IMR-90 (cell line): ENCODE results near the gene PGGHG. TPM values are rescaled to one million over a fixed set of nuclear protein-coding genes. Genes with fewer than 3 reads are reported as not detected.

Source experiments
- ATAC-seq: fragments of 200-7000 bp; cut with Tn5 transposase; 2 replicates; pipeline ENCODE4 v1.9.1; 2020; ENCODE audit warnings: low read depth, mild to moderate bottlenecking, moderate library complexity
- BruUV-seq: library from RNA; stranded (reverse); fragments of 400-500 nt; replicated peaks from 2 replicates; lab custom pipeline; 2021; lab: Mats Ljungman, UMichigan
- CTCF ChIA-PET: fragments of 300-600 bp; formaldehyde crosslinking; extraction: SDS; loops from one replicate; lab custom pipeline; 2021; ENCODE audit warnings: antibody characterized with exemption; lab: Yijun Ruan, JAX
- POLR2A ChIA-PET: fragments of 300-600 bp; sonication (Branson Sonifier 250); formaldehyde crosslinking; loops from one replicate; lab custom pipeline; 2022; ENCODE audit warnings: antibody characterized with exemption; ENCODE audit not compliant: unreplicated experiment; lab: Charles Lee
- DNase-seq: peaks from one replicate; pipeline ENCODE4 v3.0.0; 2013
- H2AFZ ChIP-seq: replicated peaks from 2 replicates; pipeline ENCODE3; 2013; ENCODE audit warnings: low read length, mild to moderate bottlenecking; ENCODE audit not compliant: poor library complexity
- H2AK5ac ChIP-seq: 2 replicates; pipeline ENCODE4 v1.6.1; 2013; ENCODE audit warnings: low read depth, low read length, inconsistent platforms
- H2AK9ac ChIP-seq: replicated peaks from 2 replicates; pipeline ENCODE3; 2013; ENCODE audit warnings: mild to moderate bottlenecking, low read depth, low read length, moderate library complexity; ENCODE audit not compliant: poor library complexity
- H2BK120ac ChIP-seq: 2 replicates; pipeline ENCODE4 v1.6.1; 2013; ENCODE audit warnings: low read depth, low read length, inconsistent platforms
- H2BK15ac ChIP-seq: 3 replicates; pipeline ENCODE4 v1.6.1; 2013; ENCODE audit warnings: low read depth, low read length, inconsistent platforms
- H2BK20ac ChIP-seq: 2 replicates; pipeline ENCODE4 v1.6.1; 2013; ENCODE audit warnings: low read depth, mild to moderate bottlenecking, inconsistent platforms, low read length, moderate library complexity
- H2BK5ac ChIP-seq: 2 replicates; pipeline ENCODE4 v1.6.1; 2013; ENCODE audit warnings: mild to moderate bottlenecking, low read depth, low read length, inconsistent platforms; ENCODE audit not compliant: poor library complexity, severe bottlenecking
- H3K14ac ChIP-seq: replicated peaks from 2 replicates; pipeline ENCODE4 v1.6.1; 2013; ENCODE audit warnings: low read depth, low read length, inconsistent platforms
- H3K18ac ChIP-seq: 2 replicates; pipeline ENCODE4 v1.6.1; 2013; ENCODE audit warnings: low read depth, low read length, control low read depth
- H3K23ac ChIP-seq: 2 replicates; pipeline ENCODE4 v1.6.1; 2013; ENCODE audit warnings: low read depth, low read length, inconsistent platforms
- H3K27ac ChIP-seq: 2 replicates; pipeline ENCODE4 v1.5.1; 2013; ENCODE audit warnings: mild to moderate bottlenecking, control low read depth, low read length; ENCODE audit not compliant: insufficient read depth
- H3K27me3 ChIP-seq: 2 replicates; pipeline ENCODE4 v1.6.1; 2013; ENCODE audit warnings: low read length; ENCODE audit not compliant: control insufficient read depth, insufficient read depth
- H3K36me3 ChIP-seq: 2 replicates; pipeline ENCODE4 v1.6.1; 2013; ENCODE audit warnings: low read length, mixed read lengths; ENCODE audit not compliant: control insufficient read depth, insufficient read depth
- H3K4ac ChIP-seq: 2 replicates; pipeline ENCODE4 v1.6.1; 2013; ENCODE audit warnings: low read depth, low read length, inconsistent platforms
- H3K4me1 ChIP-seq: 2 replicates; pipeline ENCODE4 v1.6.1; 2013; ENCODE audit warnings: low read length, mixed read lengths; ENCODE audit not compliant: control insufficient read depth, insufficient read depth
- H3K4me2 ChIP-seq: 2 replicates; pipeline ENCODE4 v1.6.1; 2013; ENCODE audit warnings: low read depth, mild to moderate bottlenecking, control low read depth, low read length, moderate library complexity
- H3K4me3 ChIP-seq: 2 replicates; pipeline ENCODE4 v1.5.1; 2013; ENCODE audit warnings: low read depth, mild to moderate bottlenecking, control low read depth, low read length, moderate library complexity; ENCODE audit not compliant: insufficient read depth
- H3K56ac ChIP-seq: 2 replicates; pipeline ENCODE4 v1.6.1; 2013; ENCODE audit warnings: low read length, inconsistent platforms; ENCODE audit not compliant: insufficient read depth; ENCODE audit errors: extremely low read depth
- H3K79me1 ChIP-seq, 2 experiments: 2 replicates each; pipeline ENCODE4 v1.6.1; 2013; ENCODE audit warnings: low read length in 2 of 2, inconsistent platforms in 1 of 2, low read depth in 1 of 2
- H3K9ac ChIP-seq: 2 replicates; pipeline ENCODE4 v1.6.1; 2013; ENCODE audit warnings: low read depth, low read length, control low read depth
- H3K9me1 ChIP-seq: 2 replicates; pipeline ENCODE4 v1.6.1; 2013; ENCODE audit warnings: low read length, inconsistent platforms; ENCODE audit not compliant: insufficient read depth
- H3K9me3 ChIP-seq: 2 replicates; pipeline ENCODE4 v1.6.1; 2013; ENCODE audit warnings: low read length; ENCODE audit not compliant: control insufficient read depth, insufficient read depth
- H4K20me1 ChIP-seq: 2 replicates; pipeline ENCODE4 v1.6.1; 2013; ENCODE audit warnings: low read length, inconsistent platforms; ENCODE audit not compliant: insufficient read depth
- H4K5ac ChIP-seq: 2 replicates; pipeline ENCODE4 v1.6.1; 2013; ENCODE audit warnings: mild to moderate bottlenecking, low read depth, low read length, control low read depth
- H4K8ac ChIP-seq, 2 experiments: 2 replicates each; pipeline ENCODE4 v1.6.1; 2013; ENCODE audit warnings: low read depth in 2 of 2, low read length in 2 of 2, control low read depth in 1 of 2, inconsistent platforms in 1 of 2
- H4K91ac ChIP-seq: 2 replicates; pipeline ENCODE4 v1.6.1; 2013; ENCODE audit warnings: low read depth, low read length, inconsistent platforms; ENCODE audit not compliant: insufficient read depth
- BHLHE40 ChIP-seq: fragments of 150-350 bp; IDR thresholded peaks from 2 replicates; pipeline ENCODE4 v1.6.1; 2016; ENCODE audit warnings: mild to moderate bottlenecking, low read depth, low read length
- CEBPB ChIP-seq: IDR thresholded peaks from 2 replicates; pipeline ENCODE4 v1.6.1; 2012; ENCODE audit warnings: low read depth, low read length, improper control_type of control experiment
- CHD1 ChIP-seq: IDR thresholded peaks from 2 replicates; pipeline ENCODE4 v1.6.1; 2012; ENCODE audit warnings: low read depth, low read length, improper control_type of control experiment
- CTCF ChIP-seq: conservative IDR thresholded peaks from 2 replicates; pipeline ENCODE4 v1.5.1; 2012; ENCODE audit warnings: mild to moderate bottlenecking, low read depth, low read length, improper control_type of control experiment
- ELK1 ChIP-seq: fragments of 150-350 bp; IDR thresholded peaks from 2 replicates; pipeline ENCODE4 v1.6.1; 2016; ENCODE audit warnings: low read depth, mild to moderate bottlenecking, low read length, moderate library complexity, borderline replicate concordance
- FOS ChIP-seq: fragments of 150-350 bp; IDR thresholded peaks from 2 replicates; pipeline ENCODE4 v1.6.1; 2016; ENCODE audit warnings: low read depth, low read length
- MAFK ChIP-seq: IDR thresholded peaks from 2 replicates; pipeline ENCODE4 v1.6.1; 2012; ENCODE audit warnings: low read depth, low read length, improper control_type of control experiment
- MAZ ChIP-seq: IDR thresholded peaks from 2 replicates; pipeline ENCODE4 v1.6.1; 2012; ENCODE audit warnings: low read depth, mild to moderate bottlenecking, low read length, improper control_type of control experiment, moderate library complexity, borderline replicate concordance
- MXI1 ChIP-seq: IDR thresholded peaks from 2 replicates; pipeline ENCODE4 v1.6.1; 2012; ENCODE audit warnings: low read depth, mild to moderate bottlenecking, low read length, moderate library complexity, borderline replicate concordance
- NFE2L2 ChIP-seq: fragments of 150-350 bp; IDR thresholded peaks from 2 replicates; pipeline ENCODE4 v1.6.1; 2016; ENCODE audit warnings: low read depth, mild to moderate bottlenecking, low read length
- POLR2A ChIP-seq: IDR thresholded peaks from 2 replicates; pipeline ENCODE4 v1.6.1; 2012; ENCODE audit warnings: mild to moderate bottlenecking, low read depth, low read length
- RAD21 ChIP-seq: IDR thresholded peaks from 2 replicates; pipeline ENCODE4 v1.6.1; 2012; ENCODE audit warnings: low read length, improper control_type of control experiment
- RCOR1 ChIP-seq: IDR thresholded peaks from 2 replicates; pipeline ENCODE4 v1.6.1; 2012; ENCODE audit warnings: mild to moderate bottlenecking, low read length, improper control_type of control experiment; ENCODE audit not compliant: insufficient replicate concordance
- RFX5 ChIP-seq: IDR thresholded peaks from 2 replicates; pipeline ENCODE4 v1.8.0; 2012; ENCODE audit warnings: low read depth, mild to moderate bottlenecking, low read length, moderate library complexity
- SMC3 ChIP-seq: fragments of 150-350 bp; IDR thresholded peaks from 2 replicates; pipeline ENCODE4 v1.6.1; 2016; ENCODE audit warnings: low read depth, mild to moderate bottlenecking, antibody characterized with exemption, low read length, moderate library complexity
- whole genome bisulfite sequencing, 2 experiments: methylation state at CpG; one replicate each; pipeline versions ENCODE4 v1.1.5 to v1.1.7; 2013; ENCODE audit warnings: missing lambda C conversion rate in 2 of 2; ENCODE audit not compliant: insufficient read length in 1 of 2; ENCODE audit errors: extremely low coverage in 2 of 2; 5-methylcytosine and 5-hydroxymethylcytosine counted together
- dilution Hi-C: fragments of 300-500 bp; cut with HindIII; formaldehyde crosslinking; loops from one replicate; pipeline ENCODE4 v1.14.3; 2018; ENCODE audit warnings: low sequenced_read_pairs; ENCODE audit not compliant: unreplicated experiment
- in situ Hi-C: fragments of 300-500 bp; cut with MboI; formaldehyde crosslinking; loops from 3 replicates; pipeline ENCODE4 v1.14.3; 2019; ENCODE audit warnings: low sequenced_read_pairs, inconsistent platforms, mixed read lengths
- intact Hi-C: fragments of 100-400 bp; cut with micrococcal nuclease; formaldehyde crosslinking; loops from 2 replicates; pipeline ENCODE4 v1.10.0; 2022
- polyA plus RNA-seq, 3 experiments: library from polyadenylated mRNA; depleted of rRNA; stranded (reverse); fragments of >200 nt; gene quantifications; 2 replicates each; pipeline ENCODE4 v1.2.3, GENCODE V29; 2012; ENCODE audit warnings: low replicate concordance in 1 of 3
- total RNA-seq: library from RNA; depleted of rRNA; stranded (reverse); fragments of >200 nt; gene quantifications from 2 replicates; pipeline ENCODE4 v1.2.3, GENCODE V29; 2012
- TF ChIP-seq, protein P1 (sequence below): fragments of 150-350 bp; IDR thresholded peaks from 2 replicates; pipeline ENCODE4 v1.6.1; 2017; ENCODE audit warnings: mild to moderate bottlenecking, antibody characterized with exemption, low read length, low read depth

PGGHG gene
- total and polyA plus RNA-seq, 2 of the 4 experiments (the other 2 are of a cell fraction) = 1.8 to 17.0 TPM

DNA sequence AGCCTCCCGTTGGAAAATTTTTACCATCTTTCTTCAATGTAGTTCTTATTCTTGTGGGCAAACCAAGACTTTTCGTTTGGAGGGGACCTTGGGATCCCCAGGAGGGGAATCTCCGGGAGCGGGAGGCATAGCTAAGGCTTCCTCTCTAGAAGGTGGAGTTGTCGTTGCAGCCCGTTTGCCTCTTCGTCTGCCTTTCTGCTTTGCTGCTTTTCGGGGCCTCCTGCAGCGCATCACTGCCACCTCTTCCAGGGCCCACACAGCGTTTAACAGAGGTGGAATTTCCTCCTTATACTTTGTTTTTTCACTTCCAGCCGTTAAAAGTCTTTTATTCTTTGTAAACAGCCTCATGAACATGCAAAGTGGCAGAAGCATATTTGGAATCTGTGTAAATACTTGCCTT lies 35.2 kb downstream of the PGGHG start:
- BruUV-seq = no TSS peak
- H3K36me3 ChIP-seq = peaks cover 3% of the 10 kb centered on the region; the same call in 1 of the 2 replicates
- H3K14ac ChIP-seq = peak overlapping the region; percentile 42; the same call in 1 of the 2 replicates
- peak overlapping the region; percentile 40 for H4K5ac ChIP-seq
- H3K79me1 ChIP-seq = peaks cover 0 to 7% of the 10 kb centered on the region in 2 experiments; a peak in 1 of 4 replicates
- H3K9me1 ChIP-seq = no peaks in the 10 kb centered on the region
- CTCF ChIA-PET = interaction anchor here (1.0 kb wide), 1 partner anchor 12 kb away, joined by 3 read pairs; no protein-coding TSS in a partner anchor
- no peak overlapping the region; the same call in 1 of the 2 replicates for H3K4me2 ChIP-seq
- no peak overlapping the region for H2BK20ac ChIP-seq
- no peak overlapping the region for H3K4me3 ChIP-seq
- WGBS, 2 experiments = no CpG with 5 or more reads among the region's 11 CpGs
- H2BK120ac ChIP-seq = no peak overlapping the region
- H2AFZ ChIP-seq = peak overlapping the region; percentile 19
- H3K27me3 ChIP-seq = no peaks in the 10 kb centered on the region
- ATAC-seq = no peak
- H3K56ac ChIP-seq = no peak overlapping the region
- no peak overlapping the region for H3K23ac ChIP-seq
- in situ Hi-C loops = no loop called here
- 0 out of 2 replicates have a peak overlapping the region, but pooled peaks have one; percentile 14 for H4K91ac ChIP-seq
- H3K4me1 ChIP-seq = peaks cover 16% of the 10 kb centered on the region
- intact Hi-C loops = no loop called here
- dilution Hi-C loops = no loop called here
- H3K9me3 ChIP-seq = no peaks in the 10 kb centered on the region
- DNase-seq = no peak
- no peak overlapping the region for H2BK15ac ChIP-seq
- no peak overlapping the region for H2BK5ac ChIP-seq
- no peak overlapping the region for H3K9ac ChIP-seq
- POLR2A ChIA-PET = no interaction called here
- no peak overlapping the region for H2AK5ac ChIP-seq
- H3K27ac ChIP-seq = peak overlapping the region; percentile 12; the same call in 1 of the 2 replicates
- H4K20me1 ChIP-seq = 0 out of 2 replicates have a peak, but pooled peaks cover 7% of the 10 kb centered on the region
- H3K4ac ChIP-seq = no peak overlapping the region
- H3K18ac ChIP-seq = no peak overlapping the region; the same call in 1 of the 2 replicates
- H2AK9ac ChIP-seq = no peak overlapping the region
- peak overlapping the region in 1 of 2 experiments; percentile 41; a peak in 2 of 4 replicates for H4K8ac ChIP-seq
- TF ChIP-seq CEBPB (no peak), CTCF (no peak), ELK1 (no peak), NFE2L2 (no peak), RAD21 (no peak), MXI1 (no peak), POLR2A (no peak), FOS (no peak), CHD1 (no peak), RFX5 (no peak), BHLHE40 (no peak), MAFK (no peak), SMC3 (no peak), MAZ (no peak), RCOR1 (no peak)
- TF ChIP-seq, protein P1, sequence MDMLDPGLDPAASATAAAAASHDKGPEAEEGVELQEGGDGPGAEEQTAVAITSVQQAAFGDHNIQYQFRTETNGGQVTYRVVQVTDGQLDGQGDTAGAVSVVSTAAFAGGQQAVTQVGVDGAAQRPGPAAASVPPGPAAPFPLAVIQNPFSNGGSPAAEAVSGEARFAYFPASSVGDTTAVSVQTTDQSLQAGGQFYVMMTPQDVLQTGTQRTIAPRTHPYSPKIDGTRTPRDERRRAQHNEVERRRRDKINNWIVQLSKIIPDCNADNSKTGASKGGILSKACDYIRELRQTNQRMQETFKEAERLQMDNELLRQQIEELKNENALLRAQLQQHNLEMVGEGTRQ = no peak
